Smooth muscle cell (in vitro differentiated cells): ENCODE data around the gene KCNQ1OT1. TPM values are rescaled to one million over a fixed set of nuclear protein-coding genes. Genes with fewer than 3 reads are reported as not detected.

Source experiments
- DNase-seq: peaks from one replicate; lab custom pipeline; 2025; ENCODE audit not compliant: unreplicated experiment; lab: John Stamatoyannopoulos, UW
- H2AFZ ChIP-seq: fragments of 200-600 bp; sonication (generic); 2 replicates; pipeline ENCODE4 v1.6.0; 2016; ENCODE audit warnings: antibody characterized with exemption, low read depth, mild to moderate bottlenecking
- H3F3A ChIP-seq: fragments of 200-600 bp; sonication (generic); 2 replicates; pipeline ENCODE4 v1.6.0; 2017; ENCODE audit warnings: antibody characterized with exemption, low read depth
- H3K27ac ChIP-seq: fragments of 200-600 bp; sonication (generic); 2 replicates; pipeline ENCODE4 v1.5.1; 2016; ENCODE audit warnings: low read depth, mild to moderate bottlenecking
- H3K27me3 ChIP-seq: fragments of 200-600 bp; sonication (generic); 2 replicates; pipeline ENCODE4 v1.6.1; 2016; ENCODE audit warnings: low read depth, mild to moderate bottlenecking
- H3K36me3 ChIP-seq: fragments of 200-600 bp; sonication (generic); 2 replicates; pipeline ENCODE4 v1.5.1; 2016; ENCODE audit warnings: low read depth
- H3K4me1 ChIP-seq: fragments of 200-600 bp; sonication (generic); 2 replicates; pipeline ENCODE4 v1.5.1; 2016; ENCODE audit warnings: low read depth
- H3K4me2 ChIP-seq: fragments of 200-600 bp; sonication (generic); 2 replicates; pipeline ENCODE4 v1.6.0; 2016; ENCODE audit warnings: mild to moderate bottlenecking
- H3K4me3 ChIP-seq: fragments of 200-600 bp; sonication (generic); 2 replicates; pipeline ENCODE4 v1.5.1; 2016; ENCODE audit warnings: mild to moderate bottlenecking
- H3K79me2 ChIP-seq: fragments of 200-600 bp; sonication (generic); 2 replicates; pipeline ENCODE4 v1.6.0; 2016; ENCODE audit warnings: low read depth, mild to moderate bottlenecking
- H3K9ac ChIP-seq: fragments of 200-600 bp; sonication (generic); 2 replicates; pipeline ENCODE4 v1.6.0; 2016; ENCODE audit warnings: low read depth
- H3K9me3 ChIP-seq: fragments of 200-600 bp; sonication (generic); replicated peaks from 2 replicates; pipeline ENCODE4 v1.5.1; 2016; ENCODE audit warnings: low read depth
- H4K20me1 ChIP-seq: fragments of 200-600 bp; sonication (generic); 2 replicates; pipeline ENCODE4 v1.6.0; 2016; ENCODE audit warnings: low read depth
- CTCF ChIP-seq: fragments of 200-600 bp; sonication (generic); IDR thresholded peaks from 2 replicates; pipeline ENCODE4 v1.5.1; 2017; ENCODE audit warnings: borderline replicate concordance, mild to moderate bottlenecking, antibody characterized with exemption; ENCODE audit not compliant: insufficient read depth, poor library complexity, severe bottlenecking
- WGBS: methylation state at CpG from one replicate; pipeline ENCODE4 v1.1.7; 2016; ENCODE audit warnings: low lambda C conversion rate; 5-methylcytosine and 5-hydroxymethylcytosine counted together
- polyA plus RNA-seq: library from polyadenylated mRNA; unstranded; fragments of >200 nt; fragmentation: Nextera tagmentation; extraction: Ambion mirVana; gene quantifications from 2 replicates; pipeline ENCODE4 v1.2.1, GENCODE V29; 2016
- total RNA-seq: library from RNA; depleted of rRNA; stranded (reverse); fragments of >200 nt; gene quantifications from 2 replicates; pipeline ENCODE4 v1.2.3, GENCODE V29; 2014

KCNQ1OT1 gene
- total and polyA plus RNA-seq, 2 experiments from 2014 or later: 1.6 to 9.8 TPM

GRCh38 chr11:2694495-2694894 lies 5.3 kb downstream of the KCNQ1OT1 start:
- Histone ChIP-seq H3K4me1 (peaks cover 49% of the 10 kb centered on the region), H3K27me3 (no peaks in the 10 kb centered on the region), H3K9ac (no peak overlapping the region), H4K20me1 (peaks cover 100% of the 10 kb centered on the region), H3K4me3 (no peak overlapping the region), H3K36me3 (no peaks in the 10 kb centered on the region), H2AFZ (no peak overlapping the region), H3K9me3 (no peaks in the 10 kb centered on the region), H3F3A (no peaks in the 10 kb centered on the region), H3K27ac (no peak overlapping the region), H3K4me2 (peak overlapping the region; percentile 83), H3K79me2 (peaks cover 100% of the 10 kb centered on the region)
- no peak for TF ChIP-seq CTCF
- 81% methylated on average over 7 of the region's 7 CpGs for WGBS
- DNase-seq: no peak

- Histone ChIP-seq H3K4me2 (peak overlapping the region; percentile 83), H3K9ac (no peak overlapping the region), H3K27ac (no peak overlapping the region), H3K4me3 (no peak overlapping the region), H3K4me1 (peaks cover 49% of the 10 kb centered on the region), H3K79me2 (peaks cover 100% of the 10 kb centered on the region), H2AFZ (no peak overlapping the region), H3K27me3 (no peaks in the 10 kb centered on the region), H3F3A (no peaks in the 10 kb centered on the region), H3K36me3 (no peaks in the 10 kb centered on the region), H3K9me3 (no peaks in the 10 kb centered on the region), H4K20me1 (peaks cover 100% of the 10 kb centered on the region)
- WGBS: 50% methylated on average over 18 of the region's 18 CpGs
- TF ChIP-seq CTCF: no peak
- no peak for DNase-seq
Measured at GRCh38 chr11:2693271-2694261, 6.2 kb downstream of the KCNQ1OT1 start.

GRCh38 chr11:2691991-2692875 lies 7.6 kb downstream of the KCNQ1OT1 start:
- Histone ChIP-seq H3K4me2 (peak overlapping the region; percentile 35), H3K27me3 (no peaks in the 10 kb centered on the region), H4K20me1 (peaks cover 100% of the 10 kb centered on the region), H3K36me3 (no peaks in the 10 kb centered on the region), H3K9ac (no peak overlapping the region), H3K4me1 (peaks cover 49% of the 10 kb centered on the region), H3K27ac (no peak overlapping the region), H3K4me3 (no peak overlapping the region), H3K9me3 (no peaks in the 10 kb centered on the region), H3K79me2 (peaks cover 100% of the 10 kb centered on the region), H2AFZ (no peak overlapping the region), H3F3A (no peaks in the 10 kb centered on the region)
- 82% methylated on average over 3 of the region's 3 CpGs for WGBS
- TF ChIP-seq CTCF: peak; percentile 37
- DNase-seq: no peak
